GM18520 (cell line): ENCODE measurements around the gene CTAGE6.
"Not testable (repeated sequence)": the region's sequence is repeated elsewhere in the genome, so short reads cannot be mapped to it uniquely, and the experiment has no call there.

ENCODE experiments used
- ATAC-seq: cut with Tn5 transposase; IDR thresholded peaks from one replicate; pipeline ENCODE4 v1.9.1; 2021; ENCODE audit not compliant: unreplicated experiment

CTAGE6 gene

DNA sequence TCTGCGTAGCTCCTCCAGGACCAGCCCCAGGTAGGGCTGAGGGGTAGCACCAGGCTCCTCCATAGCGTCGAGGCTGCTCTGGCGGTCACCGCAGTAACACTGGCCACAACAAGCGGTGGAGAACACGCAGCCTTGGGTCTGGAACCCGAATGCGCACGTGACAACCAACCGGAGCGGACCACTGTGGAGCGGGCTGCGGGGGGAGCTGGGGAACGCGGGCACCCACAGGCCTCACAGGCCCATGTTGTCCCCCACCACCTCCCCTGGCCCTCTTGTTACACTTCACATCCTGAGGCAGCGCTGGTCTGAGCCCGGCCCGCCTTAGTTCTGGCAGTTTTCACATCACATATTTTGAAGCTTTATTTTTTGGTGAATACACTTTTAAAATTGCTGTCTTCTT, at the start of gene CTAGE6:
CTAGE6 (minus strand) TSS at position 101 of the 400 bp plus-strand sequence; CDS start at position 63, 38 bp downstream.
- ATAC-seq, result not testable (repeated sequence)

DNA sequence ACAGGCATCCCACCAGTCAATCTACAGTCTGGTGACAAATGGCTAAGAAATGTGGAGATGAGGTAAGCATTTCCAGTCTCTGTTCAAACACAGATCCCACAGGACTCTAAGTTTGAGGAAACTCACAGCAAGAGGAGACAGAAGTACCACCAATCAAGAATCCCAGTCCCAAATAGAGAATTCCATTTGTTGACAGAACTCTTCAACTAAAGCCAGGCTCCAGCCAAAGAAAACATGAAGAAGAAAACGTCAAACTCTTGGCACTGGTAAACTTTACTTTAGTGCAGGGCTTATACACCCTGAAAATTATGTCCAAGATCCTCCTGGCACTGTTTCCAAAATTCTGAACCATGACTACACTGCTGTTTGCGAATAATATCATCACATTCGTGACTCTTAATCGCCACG, 49.2 kb upstream of the CTAGE6 start:
- not testable (repeated sequence) for ATAC-seq

DNA sequence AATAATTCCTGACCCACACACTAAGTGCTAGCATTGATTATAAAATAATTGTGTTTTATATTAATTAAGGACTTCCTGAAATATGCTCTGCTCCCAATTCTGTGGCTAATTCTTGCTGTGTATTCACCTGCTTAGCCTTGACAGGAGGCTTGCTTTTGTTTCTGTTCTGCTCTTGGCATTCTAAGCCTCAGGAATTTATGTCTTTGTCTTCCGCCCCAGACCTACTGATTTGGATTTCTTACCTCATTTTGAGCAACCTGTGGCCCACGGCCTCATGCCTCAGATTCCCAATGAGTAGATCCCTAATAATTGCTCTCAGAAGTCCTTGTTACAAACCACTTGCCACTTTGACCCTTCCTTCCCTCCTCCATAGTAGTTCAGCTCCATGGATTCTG, 40.4 kb upstream of the CTAGE6 start:
- ATAC-seq, result not testable (repeated sequence)

- not testable (repeated sequence) for ATAC-seq
These were observed 39.8 kb upstream of the CTAGE6 start for GRCh38 chr7:143797119-143797895.

- not testable (repeated sequence) for ATAC-seq
These were observed 38.2 kb upstream of the CTAGE6 start for GRCh38 chr7:143795653-143796052.

- not testable (repeated sequence) for ATAC-seq
These were observed 35.1 kb upstream of the CTAGE6 start for GRCh38 chr7:143792633-143793032.

DNA sequence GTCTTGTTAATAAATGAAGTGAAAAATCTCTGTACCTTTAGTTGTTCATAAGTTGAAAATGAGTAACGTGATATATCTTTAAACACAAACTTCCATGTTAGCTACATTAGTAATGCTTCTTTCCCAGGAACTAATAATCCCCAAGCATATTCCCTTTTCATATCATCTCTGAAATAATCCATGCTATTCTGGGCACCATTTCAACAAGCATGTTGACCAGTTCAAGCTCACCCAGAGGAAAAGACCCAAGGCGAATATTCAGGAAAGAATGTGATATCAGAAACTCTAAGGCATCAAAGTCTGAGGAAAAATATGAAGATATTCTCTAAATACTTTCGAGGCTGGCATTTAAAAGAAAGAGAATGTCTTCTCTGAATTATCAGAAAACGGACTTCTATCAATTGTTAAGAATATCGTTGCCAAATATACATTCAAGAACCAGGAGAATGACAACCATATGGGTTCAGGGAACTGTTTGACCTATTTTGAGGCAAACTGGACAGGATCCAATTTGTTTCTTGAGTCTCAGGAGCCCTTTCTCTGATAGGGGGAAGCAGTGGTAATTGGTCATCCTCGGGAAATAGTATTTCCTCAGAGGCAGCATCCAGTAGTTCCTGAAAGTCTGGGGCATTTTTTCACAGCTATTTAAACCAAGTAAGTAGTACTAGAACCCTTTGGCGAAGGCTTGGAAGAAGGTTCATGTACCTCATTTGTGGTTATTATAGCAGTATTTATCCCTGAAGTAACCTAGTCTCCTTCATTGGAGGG, 28.1 kb upstream of the CTAGE6 start:
- not testable (repeated sequence) for ATAC-seq

DNA sequence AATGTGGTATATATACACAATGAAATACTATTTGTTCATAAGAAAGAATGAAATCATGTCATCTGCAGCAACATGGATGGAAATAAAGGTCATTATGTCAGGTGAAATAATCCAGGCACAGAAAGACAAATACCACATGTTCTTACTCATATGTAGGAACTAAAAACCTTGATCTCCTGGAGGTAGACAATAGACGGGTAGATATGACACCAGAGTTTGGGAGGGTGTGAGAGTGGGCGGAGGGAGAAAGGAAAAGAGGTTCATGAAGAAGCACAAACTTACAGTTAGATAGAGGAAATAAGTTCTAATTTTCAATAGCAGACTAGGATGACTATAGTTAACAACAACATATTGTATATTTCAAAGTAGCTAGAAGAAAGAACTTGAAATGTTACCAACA, 22.1 kb upstream of the CTAGE6 start:
- not testable (repeated sequence) for ATAC-seq

- not testable (repeated sequence) for ATAC-seq
These were observed 15.4 kb upstream of the CTAGE6 start for GRCh38 chr7:143772738-143773468.

DNA sequence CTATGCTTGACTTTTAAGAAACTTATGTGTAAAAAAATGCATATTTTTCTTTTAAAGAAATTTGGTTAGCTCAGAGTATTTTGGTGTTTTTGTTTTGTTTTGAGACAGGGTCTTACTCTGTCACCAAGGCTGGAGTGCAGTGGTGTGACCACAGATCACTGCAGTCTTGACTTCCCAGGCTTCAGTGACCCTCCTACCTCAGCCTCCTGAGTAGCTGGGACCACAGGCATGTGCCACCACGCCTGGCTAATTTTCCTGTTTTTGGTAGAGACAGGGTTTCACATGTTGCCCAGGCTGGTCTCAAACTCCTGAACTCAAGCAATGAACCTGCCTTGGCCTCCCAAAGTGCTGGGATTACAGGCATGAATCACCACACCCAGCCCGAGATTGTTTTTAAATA, 10.0 kb upstream of the CTAGE6 start:
- ATAC-seq, result not testable (repeated sequence)

- not testable (repeated sequence) for ATAC-seq
These were observed 8.2 kb upstream of the CTAGE6 start for GRCh38 chr7:143765678-143766077.

- ATAC-seq, result not testable (repeated sequence)
These were observed 5.6 kb upstream of the CTAGE6 start for GRCh38 chr7:143763065-143763464.

DNA sequence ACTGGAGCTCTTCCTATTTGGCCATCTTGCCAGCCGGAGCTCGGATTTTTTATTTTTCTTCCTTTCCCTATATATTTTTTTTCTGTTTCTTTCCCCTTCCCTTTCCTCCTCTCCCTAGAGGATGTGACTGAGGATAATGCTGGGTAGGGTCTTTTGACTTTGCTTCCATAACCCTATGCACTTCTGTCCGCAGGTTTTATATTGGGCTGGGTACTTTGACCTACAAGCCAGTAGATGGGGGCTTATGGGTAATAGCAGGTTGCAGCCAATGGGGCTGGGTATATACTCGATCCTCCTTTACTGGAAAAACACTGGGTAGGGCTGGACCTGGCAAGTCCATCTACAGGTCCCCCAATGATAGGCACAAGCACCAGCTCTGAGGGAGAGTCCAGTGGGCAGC, 12.2 kb downstream of the CTAGE6 start:
- ATAC-seq, result not testable (repeated sequence)

GRCh38 chr7:143737037-143737819, 20.3 kb downstream of the CTAGE6 start:
- ATAC-seq, result peak; percentile 65

DNA sequence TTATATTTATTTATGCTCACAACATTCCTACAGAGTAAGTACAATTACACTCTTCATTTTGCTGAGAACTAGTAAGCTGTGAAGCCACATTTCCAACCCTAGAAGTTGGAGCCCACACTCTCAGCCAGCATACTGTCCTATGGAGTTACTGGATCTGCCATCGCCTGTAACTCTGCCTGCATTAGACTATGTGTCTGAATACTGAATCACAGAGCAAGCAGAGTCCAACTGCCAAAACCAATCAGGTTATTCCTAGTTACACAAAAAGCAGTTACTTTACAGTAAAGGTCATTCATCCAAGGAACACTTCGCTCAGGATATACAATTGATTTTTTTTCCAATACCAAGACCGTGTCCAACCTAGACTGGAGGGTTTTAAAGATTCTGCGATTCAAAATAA, 21.5 kb downstream of the CTAGE6 start:
- ATAC-seq, result no peak

GRCh38 chr7:143733876-143734275, 23.6 kb downstream of the CTAGE6 start:
- no peak for ATAC-seq

DNA sequence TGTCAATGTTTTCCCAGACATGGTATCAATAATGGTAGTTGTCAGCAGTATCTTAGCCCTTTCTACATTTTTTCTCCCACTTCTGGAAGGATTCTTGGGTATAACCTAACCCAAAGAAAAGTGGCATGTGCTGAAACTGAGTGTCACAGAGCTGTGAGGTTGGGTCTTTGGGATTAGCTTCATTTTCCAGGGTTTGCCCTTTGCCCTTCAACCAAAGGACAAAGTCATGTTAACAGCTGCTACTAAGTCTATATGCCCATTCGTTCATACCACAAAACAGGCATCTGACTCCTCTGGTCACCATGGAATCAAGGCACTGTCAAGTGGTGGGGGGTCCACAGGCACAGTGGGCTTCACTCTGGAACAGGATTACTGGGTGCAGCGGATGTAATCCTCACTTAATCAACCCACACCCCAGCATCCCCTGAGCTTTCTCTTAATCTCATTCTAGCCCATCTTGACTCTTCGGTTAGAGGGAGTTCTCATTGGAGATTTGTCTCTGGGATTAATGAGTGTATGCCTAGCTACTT, 29.1 kb downstream of the CTAGE6 start:
- no peak for ATAC-seq

- ATAC-seq, result not testable (repeated sequence)
These were observed 29.9 kb downstream of the CTAGE6 start for GRCh38 chr7:143727561-143727960.

DNA sequence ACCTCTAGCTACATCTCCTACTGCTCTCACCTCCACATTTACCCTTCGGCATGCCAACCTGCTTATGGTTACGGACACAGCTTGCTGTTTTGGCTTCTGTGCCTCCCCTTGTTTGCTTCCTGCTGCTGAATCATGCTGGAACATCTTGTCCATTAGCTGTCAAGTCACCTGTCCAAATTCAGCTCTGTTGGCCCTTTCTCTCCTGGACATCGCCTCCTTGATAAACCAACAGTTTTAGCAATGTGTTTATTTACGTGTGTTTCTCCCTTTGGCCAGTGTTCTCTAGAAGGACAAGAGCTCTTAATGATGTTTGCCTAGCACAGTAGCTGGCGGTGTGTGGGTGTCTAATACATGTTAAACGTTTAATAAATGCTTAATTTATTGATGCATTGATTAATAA, 31.4 kb downstream of the CTAGE6 start:
- ATAC-seq, result not testable (repeated sequence)

GRCh38 chr7:143720335-143720734, 37.2 kb downstream of the CTAGE6 start:
- ATAC-seq, result not testable (repeated sequence)
